GM12878 (cell line): ENCODE data around the gene CS. TPM values are rescaled to one million over a fixed set of nuclear protein-coding genes. Genes with fewer than 3 reads are reported as not detected.

Experiments used
- ASH2L ChIP-seq: fragments of 300-600, 200-600 bp; sonication (generic); IDR thresholded peaks from 2 replicates; pipeline ENCODE4 v1.6.1; 2017; ENCODE audit warnings: low read depth, mild to moderate bottlenecking, borderline replicate concordance
- BCL11A ChIP-seq: IDR thresholded peaks from 2 replicates; pipeline ENCODE4 v1.6.1; 2011; ENCODE audit warnings: low read depth, low read length
- CEBPZ ChIP-seq: fragments of 150-350 bp; IDR thresholded peaks from 2 replicates; pipeline ENCODE4 v1.6.1; 2016; ENCODE audit warnings: low read depth, low read length
- FOS ChIP-seq: IDR thresholded peaks from 3 replicates; pipeline ENCODE4 v1.6.1; 2011; ENCODE audit warnings: borderline replicate concordance; ENCODE audit not compliant: insufficient read length; ENCODE audit errors: extremely low read depth
- IRF3 ChIP-seq: fragments of 450-650 bp; IDR thresholded peaks from 2 replicates; pipeline ENCODE4 v1.6.1; 2014; ENCODE audit warnings: mild to moderate bottlenecking
- LARP7 ChIP-seq: fragments of 450-650 bp; IDR thresholded peaks from 2 replicates; pipeline ENCODE4 v1.6.1; 2017; ENCODE audit warnings: mild to moderate bottlenecking
- MEF2B ChIP-seq: fragments of 450-650 bp; IDR thresholded peaks from 2 replicates; pipeline ENCODE4 v1.6.1; 2018; ENCODE audit warnings: mild to moderate bottlenecking, moderate library complexity; ENCODE audit not compliant: partially characterized antibody, poor library complexity, severe bottlenecking
- MTA3 ChIP-seq: IDR thresholded peaks from 2 replicates; pipeline ENCODE4 v1.6.1; 2012; ENCODE audit warnings: low read length, inconsistent platforms, borderline replicate concordance
- NFIC ChIP-seq: IDR thresholded peaks from 2 replicates; pipeline ENCODE4 v1.6.1; 2012; ENCODE audit warnings: low read depth, mild to moderate bottlenecking, inconsistent platforms, low read length, moderate library complexity
- POLR2AphosphoS5 ChIP-seq: IDR thresholded peaks from 2 replicates; pipeline ENCODE4 v1.6.1; 2011; ENCODE audit warnings: mild to moderate bottlenecking, low read length, inconsistent platforms
- RB1 ChIP-seq: fragments of 450-650 bp; formaldehyde crosslinking; IDR thresholded peaks from 2 replicates; pipeline ENCODE4 v1.6.1; 2017; ENCODE audit warnings: mild to moderate bottlenecking, borderline replicate concordance
- SIN3A ChIP-seq: IDR thresholded peaks from 2 replicates; pipeline ENCODE4 v1.6.1; 2012; ENCODE audit warnings: low read depth, low read length, improper control_type of control experiment
- SIX5 ChIP-seq: IDR thresholded peaks from 2 replicates; pipeline ENCODE4 v1.6.1; 2011; ENCODE audit warnings: mild to moderate bottlenecking, low read depth, low read length, moderate library complexity; ENCODE audit not compliant: severe bottlenecking
- SPI1 ChIP-seq: IDR thresholded peaks from 2 replicates; pipeline ENCODE4 v1.6.1; 2011; ENCODE audit warnings: low read depth, mild to moderate bottlenecking, low read length, moderate library complexity, borderline replicate concordance; ENCODE audit not compliant: insufficient read depth
- TARDBP ChIP-seq: IDR thresholded peaks from 2 replicates; pipeline ENCODE4 v1.6.1; 2016; ENCODE audit warnings: borderline replicate concordance
- TBL1XR1 ChIP-seq: IDR thresholded peaks from 2 replicates; pipeline ENCODE4 v1.6.1; 2012; ENCODE audit warnings: low read depth, low read length, improper control_type of control experiment
- YBX1 ChIP-seq: fragments of 450-650 bp; IDR thresholded peaks from 2 replicates; pipeline ENCODE4 v1.6.1; 2016; ENCODE audit warnings: antibody characterized with exemption
- YY1 ChIP-seq: IDR thresholded peaks from 2 replicates; pipeline ENCODE4 v1.6.1; 2011; ENCODE audit warnings: low read depth, mild to moderate bottlenecking, low read length
- ZBED1 ChIP-seq: IDR thresholded peaks from 2 replicates; pipeline ENCODE4 v1.6.1; 2016; ENCODE audit warnings: borderline replicate concordance
- ZBTB40 ChIP-seq: fragments of 450-650 bp; IDR thresholded peaks from 2 replicates; pipeline ENCODE4 v1.6.1; 2016; ENCODE audit warnings: mild to moderate bottlenecking, moderate library complexity, borderline replicate concordance
- ZNF207 ChIP-seq: fragments of 450-650 bp; IDR thresholded peaks from 2 replicates; pipeline ENCODE4 v1.6.1; 2014; ENCODE audit warnings: antibody characterized with exemption, mild to moderate bottlenecking, borderline replicate concordance
- ZZZ3 ChIP-seq: IDR thresholded peaks from 2 replicates; pipeline ENCODE4 v1.6.1; 2011; ENCODE audit warnings: low read depth; ENCODE audit not compliant: control insufficient read depth, insufficient read length
- polyA plus RNA-seq, 11 experiments: library from polyadenylated mRNA; depleted of rRNA in 4 of 11; unstranded in 6 of 11; stranded (reverse) in 5 of 11; fragments of >200 nt; fragmentation: Nextera tagmentation in 4 of 11; fragmentation: Illumina TruSeq in 1 of 11; extraction: Ambion mirVana in 4 of 11; extraction: Trizol in 1 of 11; gene quantifications; 1 replicate in 1 of 11; 2 replicates in 10 of 11; pipeline versions ENCODE4 v1.2.1 to v1.2.3, GENCODE V29; 2011 to 2016; ENCODE audit warnings: inconsistent platforms in 2 of 11, missing spikeins in 2 of 11, low read depth in 1 of 11
- total RNA-seq, 4 experiments: library from RNA; depleted of rRNA in 3 of 4; stranded (reverse); fragments of >200 nt in 3 of 4; fragmentation: Illumina TruSeq in 1 of 4; extraction: Trizol in 1 of 4; gene quantifications; 2 replicates each; pipeline versions ENCODE4 v1.2.1 to v1.2.3, GENCODE V29; 2013 to 2021

Gene CS
- total and polyA plus RNA-seq, 10 of the 15 experiments (the other 5 are each of a cell fraction or from before 2014, with no cell fraction given), result 64.9 to 276 (median 139) TPM

- peak; percentile 70; the same call in 1 of the 2 replicates for TF ChIP-seq ZBTB40
- peak; percentile 94 for TF ChIP-seq YY1
- no peak for TF ChIP-seq MEF2B
- TF ChIP-seq SIX5, result peak; percentile 99
- no peak for TF ChIP-seq NFIC
- TF ChIP-seq RB1, result peak; percentile 66; the same call in 1 of the 2 replicates
- no peak; the same call in 1 of the 2 replicates for TF ChIP-seq IRF3
- TF ChIP-seq BCL11A, result no peak
- TF ChIP-seq TARDBP, result peak; percentile 90
- no peak for TF ChIP-seq ZBED1
- TF ChIP-seq MTA3, result no peak; the same call in 1 of the 2 replicates
- TF ChIP-seq YBX1, result no peak
- no peak for TF ChIP-seq ZNF207
- peak; percentile 14; the same call in 1 of the 2 replicates for TF ChIP-seq TBL1XR1
- no peak for TF ChIP-seq ZZZ3
- TF ChIP-seq POLR2AphosphoS5, result peak; percentile 92
- TF ChIP-seq ASH2L, result peak; percentile 32; the same call in 1 of the 2 replicates
- peak; percentile 85 for TF ChIP-seq SIN3A
- TF ChIP-seq CEBPZ, result no peak
- TF ChIP-seq SPI1, result no peak
- no peak for TF ChIP-seq FOS
- TF ChIP-seq LARP7, result peak; percentile 63
Observed at GRCh38 chr12:56315622-56316473, 15.7 kb upstream of the CS start, which contains the start of gene CNPY2 (continued).
